Heart left ventricle (tissue), 16 donors: ENCODE data around the gene GAD2. TPM values are rescaled to one million over a fixed set of nuclear protein-coding genes. Genes with fewer than 3 reads are reported as not detected.

Experiments
- ATAC-seq, 4 donors: fragments of 200-7000 bp; cut with Tn5 transposase; one replicate each; pipeline ENCODE4 v1.9.1; 2020 to 2022; ENCODE audit warnings: moderate library complexity in 4 of 4, mild to moderate bottlenecking in 3 of 4, moderate number of reproducible peaks in 1 of 4
- DNase-seq, 5 donors: peaks; one replicate each; pipeline ENCODE4 v3.0.0-alpha.2; 2020
- H3K27ac ChIP-seq, 12 donors: fragments of 200-600 bp; sonication (generic) in 4 of 12; one replicate each; pipeline versions ENCODE4 v1.5.0 to v1.8.0; 2016 to 2022; ENCODE audit warnings: mild to moderate bottlenecking in 2 of 12
- H3K27me3 ChIP-seq, 9 donors: fragments of 200-600 bp; sonication (generic) in 2 of 9; one replicate each; pipeline versions ENCODE4 v1.5.1 to v1.8.0; 2016 to 2022; ENCODE audit warnings: mild to moderate bottlenecking in 3 of 9
- H3K36me3 ChIP-seq, 9 donors: fragments of 200-600 bp; sonication (generic) in 2 of 9; one replicate each; pipeline versions ENCODE4 v1.5.0 to v1.8.0; 2018 to 2022; ENCODE audit warnings: mild to moderate bottlenecking in 2 of 9
- H3K4me1 ChIP-seq, 12 donors: fragments of 200-600 bp; sonication (generic) in 4 of 12; one replicate each; pipeline versions ENCODE4 v1.5.0 to v1.8.0; 2016 to 2022; ENCODE audit warnings: mild to moderate bottlenecking in 3 of 12
- H3K4me3 ChIP-seq, 12 donors: fragments of 200-600 bp; sonication (generic) in 4 of 12; one replicate each; pipeline versions ENCODE4 v1.5.0 to v1.8.0; 2017 to 2022; ENCODE audit warnings: mild to moderate bottlenecking in 9 of 12, moderate library complexity in 4 of 12
- H3K9me3 ChIP-seq, 12 donors: fragments of 200-600 bp; sonication (generic) in 4 of 12; one replicate each; pipeline versions ENCODE4 v1.5.0 to v1.8.0; 2016 to 2022; ENCODE audit warnings: mild to moderate bottlenecking in 1 of 12
- CTCF ChIP-seq, 12 donors: fragments of 200-600 bp; sonication (generic) in 4 of 12; IDR thresholded peaks; one replicate each; pipeline versions ENCODE4 v1.5.0 to v1.8.0; 2018 to 2022; ENCODE audit warnings: antibody characterized with exemption in 12 of 12, mild to moderate bottlenecking in 5 of 12
- POLR2A ChIP-seq, 2 donors: fragments of 450-650 bp; IDR thresholded peaks; one replicate each; pipeline ENCODE4 v1.6.1; 2017; ENCODE audit warnings: antibody characterized with exemption in 2 of 2, mild to moderate bottlenecking in 2 of 2, moderate library complexity in 2 of 2
- WGBS, 4 donors: extraction: QIAGEN DNeasy Blood & Tissue Kit in 2 of 4; methylation state at CpG; one replicate each; pipeline versions ENCODE4 v1.1.5 to v1.1.7; 2013 to 2018; 5-methylcytosine and 5-hydroxymethylcytosine counted together
- intact Hi-C, 10 donors: fragments of 100-400 bp; cut with DNase I; formaldehyde crosslinking; loops; one replicate each; pipeline versions ENCODE4 v1.11.1 to v1.14.2; 2022
- long read RNA-seq, 3 donors: library from polyadenylated mRNA; unstranded; transcript quantifications; one replicate each; pipeline ENCODE4 v2.0.0, GENCODE V29; 2020 to 2021
- polyA plus RNA-seq, 2 donors: library from polyadenylated mRNA; stranded (reverse); fragments of 200-250 nt; gene quantifications; one replicate each; pipeline ENCODE4 v1.2.3, GENCODE V29; 2013
- total RNA-seq, 9 donors: library from RNA; depleted of rRNA in 2 of 9; stranded (reverse); fragments of >200 nt in 2 of 9; fragmentation: NEBNext Ultra II Directional in 3 of 9; extraction: Animal tissue kit (Norgen Biotek cat#: 25700) in 3 of 9; gene quantifications; one replicate each; pipeline versions ENCODE4 v1.1.0 to v1.2.4, GENCODE V29; 2016 to 2023
- donor health status: ischemic (EF 13 %, LVEDD 7.1; RV severe dilation, severe dysfunction).
- donor health status: healthy with polysubstance abuse.
- donor health status: DM: no; HTN: yes; CAD: no.
- donor health status: DM: no; HTN: no; CAD: no.
- donor health status: ischemic (EF 25% LVEDD 6.9; RV normal size, moderate dysfunction).
- donor health status: ischemic (EF 25% LVEDD 5.7; RV mildly dilated, moderate dysfunction).
- donor health status: healthy.
- donor health status: DM: yes; HTN: yes; CAD: no.
- donor health status: ischemic (EF 35%, LVEDD 5.7; RV mildly dilated, moderate dysfunction).
- donor health status: nonischemic (EF 11% LVEDD 7.7; RV severe dilation, severe dysfunction).
- donor health status: DM: yes; HTN: yes; CAD: no.
- donor health status: PGD.
- donor health status: ischemic (EF 29% LVEDD 5.4; RV normal size, mild dysfunction).
- donor health status: nonischemic (EF 23%, LVEDD 6.1; RV moderate dilation, normal function).

The GAD2 gene
- total RNA-seq (not detected), polyA plus RNA-seq (not detected)
- long read RNA-seq, donor 1, result 0 reads
- long read RNA-seq, donor 2, result 0 reads
- long read RNA-seq, donor 3, result 0 reads

DNA sequence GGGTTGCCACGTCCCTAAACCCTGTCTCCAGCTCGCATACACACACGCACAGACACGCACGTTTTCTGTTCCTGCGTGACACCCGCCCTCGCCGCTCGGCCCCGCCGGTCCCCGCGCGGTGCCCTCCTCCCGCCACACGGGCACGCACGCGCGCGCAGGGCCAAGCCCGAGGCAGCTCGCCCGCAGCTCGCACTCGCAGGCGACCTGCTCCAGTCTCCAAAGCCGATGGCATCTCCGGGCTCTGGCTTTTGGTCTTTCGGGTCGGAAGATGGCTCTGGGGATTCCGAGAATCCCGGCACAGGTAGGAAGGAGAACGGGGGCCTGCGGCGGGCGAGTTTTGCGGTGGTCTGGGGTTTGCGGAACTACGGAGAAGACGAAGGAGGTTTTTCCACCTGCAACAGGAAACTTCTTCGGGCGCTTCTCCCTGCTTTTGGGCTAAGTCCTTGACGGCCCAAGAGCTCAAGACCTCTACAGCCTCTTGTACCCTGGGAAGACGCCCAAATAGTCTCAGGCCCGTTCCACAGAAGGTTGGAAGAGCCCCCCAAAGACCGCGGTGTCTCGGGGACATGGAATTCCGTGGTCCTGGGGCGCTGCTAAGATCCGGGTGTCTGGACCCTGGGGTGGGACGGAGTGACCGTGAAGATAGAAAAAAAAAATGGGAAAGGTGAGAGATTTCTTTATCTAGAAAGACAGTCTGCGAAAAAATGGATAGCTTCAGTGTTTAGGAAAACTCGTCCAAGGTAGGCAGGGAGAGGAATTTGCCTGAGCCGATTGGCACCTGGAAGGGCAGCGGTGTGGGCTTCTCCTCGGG, at the start of gene GAD2:
Gene GAD2, plus strand, starts transcription at position 190 of the 811 bp plus-strand sequence. Its CDS starts 36 bp downstream, at position 226.
- WGBS, 4 donors, result 1 to 3% (median 2%) methylated on average over 29 to 60 of the region's 60 CpGs
- TF ChIP-seq CTCF (IDR thresholded peaks at IDR 0.05) (no peak), POLR2A (IDR thresholded peaks at IDR 0.05) (no peak)
- H3K27me3 ChIP-seq, result peaks cover 46 to 99% (median 93%) of the 10 kb centered on the region in 9 donors
- peak within 1 kb of the TSS in 2 of 12 donors; percentile 5 to 12 for H3K4me3 ChIP-seq
- H3K27ac ChIP-seq, result no peak within 1 kb of the TSS
- H3K4me1 ChIP-seq, result peaks cover 0 to 30% (median 13%) of the 10 kb centered on the region in 12 donors
- no peak for ATAC-seq
- DNase-seq, result no peak
- H3K36me3 ChIP-seq, result no peaks in the 10 kb centered on the region
- H3K9me3 ChIP-seq, result no peaks in the 10 kb centered on the region
- intact Hi-C loops, result no loop called here

GRCh38 chr10:26169466-26169865, 47.1 kb upstream of the GAD2 start:
- Histone ChIP-seq H3K4me1 (no peaks in the 10 kb centered on the region), H3K4me3 (no peak overlapping the region), H3K9me3 (no peaks in the 10 kb centered on the region), H3K27me3 (peaks cover 0 to 5% (median 0%) of the 10 kb centered on the region in 9 donors), H3K36me3 (no peaks in the 10 kb centered on the region), H3K27ac (no peak overlapping the region)
- ATAC-seq, result no peak
- 36 to 51% (median 43%) methylated on average over 2 of the region's 2 CpGs for WGBS, 4 donors
- intact Hi-C loops, result no loop called here
- DNase-seq, result no peak
- no peak for TF ChIP-seq POLR2A (IDR thresholded peaks at IDR 0.05)
- no peak for TF ChIP-seq CTCF (IDR thresholded peaks at IDR 0.05)

GRCh38 chr10:26172131-26172530, 44.4 kb upstream of the GAD2 start:
- no peaks in the 10 kb centered on the region for H3K4me1 ChIP-seq
- DNase-seq (no peak), ATAC-seq (no peak)
- no peak overlapping the region for H3K4me3 ChIP-seq
- H3K9me3 ChIP-seq, result no peaks in the 10 kb centered on the region
- intact Hi-C loops, result loop anchor here in 1 of 10 donors (10.0 kb wide), 1 partner anchor 63 kb away; no protein-coding TSS in a partner anchor
- H3K36me3 ChIP-seq, result no peaks in the 10 kb centered on the region
- H3K27me3 ChIP-seq, result peaks cover 0 to 5% (median 0%) of the 10 kb centered on the region in 9 donors
- TF ChIP-seq POLR2A (IDR thresholded peaks at IDR 0.05) (no peak), CTCF (IDR thresholded peaks at IDR 0.05) (no peak)
- H3K27ac ChIP-seq, result no peak overlapping the region
- WGBS, 4 donors, result 54 to 67% (median 60%) methylated on average over 7 of the region's 7 CpGs

DNA sequence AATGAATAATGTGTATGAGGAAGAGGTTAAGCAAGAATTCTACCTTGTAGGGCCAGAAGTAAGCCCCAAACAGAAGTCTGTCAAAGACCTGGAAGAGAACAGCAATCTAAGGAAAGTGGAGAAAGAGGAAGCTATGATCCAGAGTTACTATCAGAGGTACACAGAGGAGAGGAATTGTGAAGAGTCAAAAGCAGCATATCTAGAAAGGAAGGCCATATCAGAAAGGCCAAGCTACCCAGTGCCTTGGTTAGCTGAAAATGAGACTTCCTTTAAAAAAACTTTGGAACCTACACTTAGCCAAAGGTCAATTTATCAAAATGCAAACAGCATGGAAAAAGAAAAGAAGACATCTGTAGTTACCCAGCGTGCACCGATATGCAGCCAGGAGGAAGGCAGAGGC, 42.7 kb upstream of the GAD2 start:
- WGBS, 4 donors, result 23 to 54% (median 38%) methylated on average over 1 to 2 of the region's 2 CpGs
- no peak for ATAC-seq
- TF ChIP-seq CTCF (IDR thresholded peaks at IDR 0.05), result no peak
- no peak for TF ChIP-seq POLR2A (IDR thresholded peaks at IDR 0.05)

More for the DNA sequence above, 42.7 kb upstream of the GAD2 start:
- intact Hi-C loops, result loop anchor here in 1 of 10 donors (10.0 kb wide), 1 partner anchor 61 kb away; no protein-coding TSS in a partner anchor
- Histone ChIP-seq H3K4me1 (no peaks in the 10 kb centered on the region), H3K4me3 (no peak overlapping the region), H3K9me3 (no peaks in the 10 kb centered on the region), H3K36me3 (no peaks in the 10 kb centered on the region), H3K27me3 (peaks cover 0 to 5% (median 0%) of the 10 kb centered on the region in 9 donors), H3K27ac (no peak overlapping the region)
- no peak for DNase-seq
